ENCODE data around the gene SKI.

The SKI gene

DNA sequence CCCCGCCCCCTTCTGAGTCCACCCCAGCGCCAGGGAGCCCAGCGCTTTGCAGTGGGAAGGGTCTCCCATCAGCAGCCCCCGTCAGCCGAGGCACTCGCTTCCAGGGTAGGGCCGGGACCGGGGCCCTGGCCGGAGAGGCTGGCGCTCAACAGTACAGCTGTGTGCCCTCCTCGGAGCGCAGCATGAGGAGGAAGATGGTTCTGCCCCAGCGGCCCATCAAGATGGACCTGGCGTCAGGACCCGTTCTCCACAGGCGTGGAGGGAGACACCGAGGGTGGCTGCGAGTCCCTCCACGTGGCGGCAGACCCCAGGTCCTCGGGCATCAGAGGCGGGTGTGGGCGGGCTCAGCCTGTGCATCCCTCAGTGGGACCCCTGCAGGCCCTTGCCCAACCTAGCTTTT is 109.0 kb downstream of the SKI start:
- in situ Hi-C loops (cut with HindIII; ENCODE audit: low sequenced_read_pairs) = no loop called here
- TF ChIP-seq, protein P1, sequence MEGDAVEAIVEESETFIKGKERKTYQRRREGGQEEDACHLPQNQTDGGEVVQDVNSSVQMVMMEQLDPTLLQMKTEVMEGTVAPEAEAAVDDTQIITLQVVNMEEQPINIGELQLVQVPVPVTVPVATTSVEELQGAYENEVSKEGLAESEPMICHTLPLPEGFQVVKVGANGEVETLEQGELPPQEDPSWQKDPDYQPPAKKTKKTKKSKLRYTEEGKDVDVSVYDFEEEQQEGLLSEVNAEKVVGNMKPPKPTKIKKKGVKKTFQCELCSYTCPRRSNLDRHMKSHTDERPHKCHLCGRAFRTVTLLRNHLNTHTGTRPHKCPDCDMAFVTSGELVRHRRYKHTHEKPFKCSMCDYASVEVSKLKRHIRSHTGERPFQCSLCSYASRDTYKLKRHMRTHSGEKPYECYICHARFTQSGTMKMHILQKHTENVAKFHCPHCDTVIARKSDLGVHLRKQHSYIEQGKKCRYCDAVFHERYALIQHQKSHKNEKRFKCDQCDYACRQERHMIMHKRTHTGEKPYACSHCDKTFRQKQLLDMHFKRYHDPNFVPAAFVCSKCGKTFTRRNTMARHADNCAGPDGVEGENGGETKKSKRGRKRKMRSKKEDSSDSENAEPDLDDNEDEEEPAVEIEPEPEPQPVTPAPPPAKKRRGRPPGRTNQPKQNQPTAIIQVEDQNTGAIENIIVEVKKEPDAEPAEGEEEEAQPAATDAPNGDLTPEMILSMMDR (IDR thresholded peaks at IDR 0.05; ENCODE audit: low read depth, low read length, missing control alignments) = no peak
- DNase-seq (ENCODE audit: low read depth) = no peak
- no peak overlapping the region for H3K4me3 ChIP-seq (ENCODE audit: low read depth, low read length)

DNA sequence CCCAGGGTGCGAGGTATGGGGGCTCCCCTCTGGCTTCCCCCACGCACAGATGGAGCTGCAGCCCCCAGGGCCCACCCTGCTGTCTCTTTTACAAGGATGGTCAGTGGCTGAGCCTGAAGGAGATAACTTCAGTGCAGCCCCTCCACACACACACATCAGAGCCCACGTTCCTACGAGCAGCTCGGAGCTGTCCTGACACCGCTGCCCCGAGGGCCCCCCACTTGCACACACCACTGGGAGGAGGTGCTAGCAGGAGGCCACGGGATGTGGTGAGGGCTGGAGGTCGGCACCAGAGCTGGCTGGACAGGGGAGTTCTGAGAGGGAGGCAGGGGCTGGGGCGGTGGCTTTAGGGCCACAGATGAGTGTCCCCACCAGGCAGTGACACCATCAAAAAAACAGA is 109.4 kb downstream of the SKI start:
- no peak overlapping the region for H3K4me3 ChIP-seq (ENCODE audit: low read depth, low read length)
- DNase-seq (ENCODE audit: low read depth) = no peak
- TF ChIP-seq, protein P1 (IDR thresholded peaks at IDR 0.05; ENCODE audit: low read depth, low read length, missing control alignments) = no peak
- in situ Hi-C loops (cut with HindIII; ENCODE audit: low sequenced_read_pairs) = no loop called here

DNA sequence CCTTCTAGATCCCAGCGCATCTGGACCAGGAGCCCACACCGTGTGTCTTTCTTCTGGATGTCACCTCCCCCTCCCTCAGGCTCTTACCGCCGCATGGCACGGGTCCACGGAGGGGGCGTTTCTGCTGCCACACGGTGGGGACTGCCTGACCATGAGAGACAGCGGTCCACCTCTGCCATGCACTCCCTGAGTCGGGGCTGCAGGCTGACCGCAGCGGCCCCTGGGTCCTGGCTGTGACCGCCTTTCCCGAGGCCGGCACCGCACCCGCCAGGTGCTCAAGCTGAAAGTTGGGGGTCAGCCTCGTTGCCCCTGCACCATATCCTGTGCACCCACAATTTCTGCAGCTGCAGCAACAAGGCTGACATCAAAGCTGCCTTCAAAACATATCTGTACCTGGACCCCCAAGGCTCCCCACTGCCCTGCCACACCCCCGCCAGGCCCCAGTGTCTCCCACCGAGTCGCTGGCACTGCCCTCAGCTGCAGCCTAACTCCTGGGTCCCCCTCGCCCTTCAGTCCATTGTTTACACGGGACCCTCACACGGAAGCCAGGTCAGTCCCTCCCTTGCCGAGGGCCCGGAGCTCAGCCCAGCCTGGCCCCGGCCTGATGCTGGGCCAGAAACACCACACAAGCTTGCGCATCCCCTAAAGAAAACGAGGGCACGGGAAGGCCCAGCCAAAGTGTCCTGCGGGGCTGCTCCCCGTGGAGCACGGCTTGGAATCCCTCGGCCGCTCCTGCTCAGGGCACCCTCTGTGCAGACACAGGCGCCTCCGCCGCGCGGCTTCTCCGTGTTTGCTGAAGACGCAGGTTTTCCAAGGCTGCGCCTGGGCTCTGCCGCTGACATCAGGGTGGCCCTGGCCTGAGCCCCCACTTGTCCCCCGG is 111.3 kb downstream of the SKI start:
- H3K4me3 ChIP-seq (ENCODE audit: low read depth, low read length) = no peak overlapping the region
- TF ChIP-seq, protein P1 (IDR thresholded peaks at IDR 0.05; ENCODE audit: low read depth, low read length, missing control alignments) = no peak

DNA sequence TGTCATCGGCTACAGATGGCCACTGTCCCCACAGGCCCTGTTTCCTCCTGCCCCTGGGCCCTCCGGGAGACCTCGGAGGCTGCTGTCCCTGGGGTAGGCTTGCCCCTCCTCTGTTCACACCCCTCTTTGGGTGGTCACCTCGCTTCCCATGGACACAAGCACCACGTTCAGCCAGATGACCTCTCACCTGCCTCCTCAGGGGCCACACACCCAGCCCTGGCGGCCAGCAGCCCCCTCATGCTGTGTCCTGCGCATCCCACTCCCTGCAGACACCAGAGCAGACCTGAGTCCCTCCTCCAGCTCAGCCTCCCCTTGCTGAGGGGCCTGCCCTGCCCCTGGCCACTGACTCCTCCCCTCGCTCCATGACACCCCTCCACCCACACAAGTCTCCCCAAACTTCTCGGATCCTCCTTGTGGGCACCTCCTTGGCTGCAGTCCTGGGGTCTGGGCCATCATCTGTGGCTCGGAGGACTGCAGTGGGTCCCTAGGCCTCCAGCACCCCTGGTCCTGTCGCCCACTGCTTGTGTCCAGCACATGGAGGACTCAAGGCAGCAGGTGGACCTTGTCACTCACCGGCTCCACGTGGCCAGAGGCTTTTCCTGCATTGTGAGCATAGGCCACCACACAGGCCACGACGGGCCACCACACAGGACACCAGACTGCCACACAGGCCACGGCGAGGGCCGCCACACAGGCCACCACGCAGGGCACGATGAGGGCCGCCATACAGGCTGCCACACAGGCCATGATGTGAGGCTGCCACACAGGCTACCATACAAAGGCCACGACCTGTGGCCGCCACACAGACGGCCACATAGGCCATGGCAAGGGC is 112.2 kb downstream of the SKI start:
- DNase-seq (ENCODE audit: low read depth) = no peak
- TF ChIP-seq, protein P1 (IDR thresholded peaks at IDR 0.05; ENCODE audit: low read depth, low read length, missing control alignments) = no peak
- no peak overlapping the region for H3K4me3 ChIP-seq (ENCODE audit: low read depth, low read length)
- in situ Hi-C loops (cut with HindIII; ENCODE audit: low sequenced_read_pairs) = no loop called here

More for the DNA sequence above, 111.3 kb downstream of the SKI start:
- DNase-seq (ENCODE audit: low read depth) = no peak
- in situ Hi-C loops (cut with HindIII; ENCODE audit: low sequenced_read_pairs) = no loop called here

DNA sequence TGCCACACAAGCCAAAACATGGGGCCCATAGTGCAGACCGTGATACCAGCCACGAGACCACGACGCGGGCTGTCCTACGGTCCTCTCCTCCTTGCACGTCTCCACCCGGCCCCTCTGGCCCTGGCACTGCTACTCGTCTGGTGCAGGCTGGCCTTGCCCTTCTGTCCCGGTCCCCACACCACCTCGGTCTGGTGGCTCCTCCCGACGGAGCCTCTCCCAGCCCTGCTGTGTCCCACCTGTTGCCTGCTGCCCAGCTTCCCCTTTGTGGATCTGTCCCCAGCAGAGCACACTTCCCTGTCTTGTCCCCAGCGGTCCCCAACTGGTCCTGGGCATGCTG is 112.8 kb downstream of the SKI start:
- TF ChIP-seq, protein P1 (IDR thresholded peaks at IDR 0.05; ENCODE audit: low read depth, low read length, missing control alignments) = no peak
- DNase-seq (ENCODE audit: low read depth) = no peak
- in situ Hi-C loops (cut with HindIII; ENCODE audit: low sequenced_read_pairs) = no loop called here
- no peak overlapping the region for H3K4me3 ChIP-seq (ENCODE audit: low read depth, low read length)

DNA sequence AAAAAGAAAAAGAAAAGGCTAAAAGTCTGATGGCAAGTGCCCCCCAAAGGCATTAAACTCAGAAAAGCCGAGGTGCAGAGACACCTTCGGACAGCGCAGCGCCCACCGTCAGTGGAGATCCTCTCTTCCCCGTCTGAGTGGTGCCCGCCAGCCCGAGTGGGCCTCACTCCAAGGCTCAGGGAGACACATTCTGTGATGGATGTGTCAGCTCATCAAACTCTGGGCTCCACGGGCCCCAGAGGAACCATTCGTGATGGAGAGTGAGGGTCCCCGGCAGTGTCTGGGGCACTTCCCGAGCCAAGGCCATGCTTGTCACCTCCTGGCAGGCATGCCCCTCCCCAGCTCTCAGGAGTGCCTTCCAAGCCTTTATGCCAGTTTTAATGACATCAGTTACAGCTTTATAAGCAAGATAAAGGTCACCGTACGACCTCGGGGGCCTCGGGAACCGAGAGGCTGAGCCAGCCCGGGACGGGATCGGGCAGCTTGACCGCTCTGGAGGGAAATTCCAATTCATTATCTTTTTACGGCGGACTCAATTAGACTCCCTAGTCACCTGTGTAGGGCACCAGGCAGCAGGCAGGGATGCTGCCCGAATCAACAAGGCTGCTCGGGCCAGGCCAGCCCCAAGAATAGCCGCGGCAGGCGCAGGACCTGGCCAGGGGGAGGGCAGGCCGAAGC is 113.7 kb downstream of the SKI start:
- no peak overlapping the region for H3K4me3 ChIP-seq (ENCODE audit: low read depth, low read length)
- no peak for DNase-seq (ENCODE audit: low read depth)
- TF ChIP-seq, protein P1 (IDR thresholded peaks at IDR 0.05; ENCODE audit: low read depth, low read length, missing control alignments) = no peak
- in situ Hi-C loops (cut with HindIII; ENCODE audit: low sequenced_read_pairs) = no loop called here

Data from astrocyte of the cerebellum (primary cell).